ENCODE results near the gene HPN. TPM values are rescaled to one million over a fixed set of nuclear protein-coding genes. Genes with fewer than 3 reads are reported as not detected.
A peak's percentile ranks its signal among the peaks of the same experiment; 100 is the strongest.

Gene HPN
- total and polyA plus RNA-seq, 2 of the 13 experiments (the other 11 are each of a cell fraction or from before 2014, with no cell fraction given) = 46.7 to 261 TPM

- TF ChIP-seq ZNF800 (CRISPR knock-in tag; IDR thresholded peaks at IDR 0.05) (no peak), ZNF615 (CRISPR knock-in tag; IDR thresholded peaks at IDR 0.05; ENCODE audit: borderline replicate concordance) (0 out of 2 replicates have a peak, but pooled peaks have one; percentile 60), ZFP91 (CRISPR knock-in tag; IDR thresholded peaks at IDR 0.05; ENCODE audit: borderline replicate concordance) (peak; percentile 16; the same call in 1 of the 2 replicates), CHD4 (IDR thresholded peaks at IDR 0.05; ENCODE audit: borderline replicate concordance, low read length) (no peak), HOXD1 (CRISPR knock-in tag; IDR thresholded peaks at IDR 0.05) (no peak), ZNF670 (CRISPR knock-in tag; IDR thresholded peaks at IDR 0.05; ENCODE audit: borderline replicate concordance) (no peak), PHF21A (CRISPR knock-in tag; IDR thresholded peaks at IDR 0.05) (no peak), ZEB1 (IDR thresholded peaks at IDR 0.05; ENCODE audit: insufficient replicate concordance, low read depth) (no peak), TSC22D2 (CRISPR knock-in tag; IDR thresholded peaks at IDR 0.05; ENCODE audit: borderline replicate concordance) (no peak), JUNB (CRISPR knock-in tag; IDR thresholded peaks at IDR 0.05; ENCODE audit: borderline replicate concordance) (no peak), MYC (CRISPR knock-in tag; IDR thresholded peaks at IDR 0.05; ENCODE audit: borderline replicate concordance) (peak; percentile 40; the same call in 1 of the 2 replicates), TBX3 (IDR thresholded peaks at IDR 0.05; ENCODE audit: borderline replicate concordance) (no peak), ZNF296 (CRISPR knock-in tag; conservative IDR thresholded peaks at IDR 0.05) (no peak), GABPB1 (CRISPR knock-in tag; IDR thresholded peaks at IDR 0.05) (peak; percentile 71)
- TF ChIP-seq, protein P1, sequence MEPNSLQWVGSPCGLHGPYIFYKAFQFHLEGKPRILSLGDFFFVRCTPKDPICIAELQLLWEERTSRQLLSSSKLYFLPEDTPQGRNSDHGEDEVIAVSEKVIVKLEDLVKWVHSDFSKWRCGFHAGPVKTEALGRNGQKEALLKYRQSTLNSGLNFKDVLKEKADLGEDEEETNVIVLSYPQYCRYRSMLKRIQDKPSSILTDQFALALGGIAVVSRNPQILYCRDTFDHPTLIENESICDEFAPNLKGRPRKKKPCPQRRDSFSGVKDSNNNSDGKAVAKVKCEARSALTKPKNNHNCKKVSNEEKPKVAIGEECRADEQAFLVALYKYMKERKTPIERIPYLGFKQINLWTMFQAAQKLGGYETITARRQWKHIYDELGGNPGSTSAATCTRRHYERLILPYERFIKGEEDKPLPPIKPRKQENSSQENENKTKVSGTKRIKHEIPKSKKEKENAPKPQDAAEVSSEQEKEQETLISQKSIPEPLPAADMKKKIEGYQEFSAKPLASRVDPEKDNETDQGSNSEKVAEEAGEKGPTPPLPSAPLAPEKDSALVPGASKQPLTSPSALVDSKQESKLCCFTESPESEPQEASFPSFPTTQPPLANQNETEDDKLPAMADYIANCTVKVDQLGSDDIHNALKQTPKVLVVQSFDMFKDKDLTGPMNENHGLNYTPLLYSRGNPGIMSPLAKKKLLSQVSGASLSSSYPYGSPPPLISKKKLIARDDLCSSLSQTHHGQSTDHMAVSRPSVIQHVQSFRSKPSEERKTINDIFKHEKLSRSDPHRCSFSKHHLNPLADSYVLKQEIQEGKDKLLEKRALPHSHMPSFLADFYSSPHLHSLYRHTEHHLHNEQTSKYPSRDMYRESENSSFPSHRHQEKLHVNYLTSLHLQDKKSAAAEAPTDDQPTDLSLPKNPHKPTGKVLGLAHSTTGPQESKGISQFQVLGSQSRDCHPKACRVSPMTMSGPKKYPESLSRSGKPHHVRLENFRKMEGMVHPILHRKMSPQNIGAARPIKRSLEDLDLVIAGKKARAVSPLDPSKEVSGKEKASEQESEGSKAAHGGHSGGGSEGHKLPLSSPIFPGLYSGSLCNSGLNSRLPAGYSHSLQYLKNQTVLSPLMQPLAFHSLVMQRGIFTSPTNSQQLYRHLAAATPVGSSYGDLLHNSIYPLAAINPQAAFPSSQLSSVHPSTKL (CRISPR knock-in tag; IDR thresholded peaks at IDR 0.05) = 0 out of 2 replicates have a peak, but pooled peaks have one; percentile 34
- TF ChIP-seq, protein P2, sequence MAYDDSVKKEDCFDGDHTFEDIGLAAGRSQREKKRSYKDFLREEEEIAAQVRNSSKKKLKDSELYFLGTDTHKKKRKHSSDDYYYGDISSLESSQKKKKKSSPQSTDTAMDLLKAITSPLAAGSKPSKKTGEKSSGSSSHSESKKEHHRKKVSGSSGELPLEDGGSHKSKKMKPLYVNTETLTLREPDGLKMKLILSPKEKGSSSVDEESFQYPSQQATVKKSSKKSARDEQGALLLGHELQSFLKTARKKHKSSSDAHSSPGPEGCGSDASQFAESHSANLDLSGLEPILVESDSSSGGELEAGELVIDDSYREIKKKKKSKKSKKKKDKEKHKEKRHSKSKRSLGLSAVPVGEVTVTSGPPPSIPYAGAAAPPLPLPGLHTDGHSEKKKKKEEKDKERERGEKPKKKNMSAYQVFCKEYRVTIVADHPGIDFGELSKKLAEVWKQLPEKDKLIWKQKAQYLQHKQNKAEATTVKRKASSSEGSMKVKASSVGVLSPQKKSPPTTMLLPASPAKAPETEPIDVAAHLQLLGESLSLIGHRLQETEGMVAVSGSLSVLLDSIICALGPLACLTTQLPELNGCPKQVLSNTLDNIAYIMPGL (CRISPR knock-in tag; IDR thresholded peaks at IDR 0.05; ENCODE audit: borderline replicate concordance in 1 of 2, low read depth in 1 of 2) = peak in 1 of 2 experiments; percentile 64; a peak in 1 of 4 replicates
These were observed 25.4 kb downstream of the HPN start (continued) for GRCh38 chr19:35066691-35067563.
